ENCODE measurements around the gene NHSL2.

- no peak for TF ChIP-seq CTCF (IDR thresholded peaks at IDR 0.05)
- TF ChIP-seq ZFX (IDR thresholded peaks at IDR 0.05; ENCODE audit: borderline replicate concordance), result no peak
Measured at GRCh38 chrX:72129661-72130060, 219.0 kb downstream of the NHSL2 start.

All from 22Rv1 (cell line).